Measurements from ENCODE around the gene PRPF8. TPM values are rescaled to one million over a fixed set of nuclear protein-coding genes. Genes with fewer than 3 reads are reported as not detected.

The PRPF8 gene
- total and polyA plus RNA-seq, 2 of the 13 experiments (the other 11 are each of a cell fraction or from before 2014, with no cell fraction given), result 112 to 179 TPM

GRCh38 chr17:1709971-1710806 is 25.5 kb upstream of the PRPF8 start, which contains the start of gene TLCD2 (continued):
- no peak for TF ChIP-seq HOMEZ (CRISPR knock-in tag; IDR thresholded peaks at IDR 0.05; ENCODE audit: low read depth)
- 0 out of 2 replicates have a peak, but pooled peaks have one; percentile 59 for TF ChIP-seq THAP8 (CRISPR knock-in tag; IDR thresholded peaks at IDR 0.05; ENCODE audit: borderline replicate concordance)
- no peak for TF ChIP-seq PRDM4 (CRISPR knock-in tag; IDR thresholded peaks at IDR 0.05; ENCODE audit: borderline replicate concordance)
- TF ChIP-seq, protein P1, sequence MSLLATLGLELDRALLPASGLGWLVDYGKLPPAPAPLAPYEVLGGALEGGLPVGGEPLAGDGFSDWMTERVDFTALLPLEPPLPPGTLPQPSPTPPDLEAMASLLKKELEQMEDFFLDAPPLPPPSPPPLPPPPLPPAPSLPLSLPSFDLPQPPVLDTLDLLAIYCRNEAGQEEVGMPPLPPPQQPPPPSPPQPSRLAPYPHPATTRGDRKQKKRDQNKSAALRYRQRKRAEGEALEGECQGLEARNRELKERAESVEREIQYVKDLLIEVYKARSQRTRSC (CRISPR knock-in tag; IDR thresholded peaks at IDR 0.05; ENCODE audit: low read depth), result no peak
- TF ChIP-seq, protein P2, sequence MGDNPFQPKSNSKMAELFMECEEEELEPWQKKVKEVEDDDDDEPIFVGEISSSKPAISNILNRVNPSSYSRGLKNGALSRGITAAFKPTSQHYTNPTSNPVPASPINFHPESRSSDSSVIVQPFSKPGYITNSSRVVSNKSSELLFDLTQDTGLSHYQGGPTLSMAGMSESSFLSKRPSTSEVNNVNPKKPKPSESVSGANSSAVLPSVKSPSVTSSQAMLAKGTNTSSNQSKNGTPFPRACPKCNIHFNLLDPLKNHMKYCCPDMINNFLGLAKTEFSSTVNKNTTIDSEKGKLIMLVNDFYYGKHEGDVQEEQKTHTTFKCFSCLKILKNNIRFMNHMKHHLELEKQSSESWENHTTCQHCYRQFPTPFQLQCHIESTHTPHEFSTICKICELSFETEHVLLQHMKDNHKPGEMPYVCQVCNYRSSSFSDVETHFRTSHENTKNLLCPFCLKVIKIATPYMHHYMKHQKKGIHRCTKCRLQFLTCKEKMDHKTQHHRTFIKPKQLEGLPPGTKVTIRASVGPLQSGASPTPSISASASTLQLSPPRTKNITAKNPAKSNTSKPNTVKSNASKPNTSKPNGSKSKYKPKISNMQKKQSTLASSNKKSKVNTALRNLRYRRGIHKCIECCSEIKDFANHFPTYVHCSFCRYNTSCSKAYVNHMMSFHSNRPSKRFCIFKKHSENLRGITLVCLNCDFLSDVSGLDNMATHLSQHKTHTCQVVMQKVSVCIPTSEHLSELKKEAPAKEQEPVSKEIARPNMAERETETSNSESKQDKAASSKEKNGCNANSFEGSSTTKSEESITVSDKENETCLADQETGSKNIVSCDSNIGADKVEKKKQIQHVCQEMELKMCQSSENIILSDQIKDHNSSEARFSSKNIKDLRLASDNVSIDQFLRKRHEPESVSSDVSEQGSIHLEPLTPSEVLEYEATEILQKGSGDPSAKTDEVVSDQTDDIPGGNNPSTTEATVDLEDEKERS (CRISPR knock-in tag; IDR thresholded peaks at IDR 0.05), result no peak
- TF ChIP-seq FLYWCH1 (CRISPR knock-in tag; IDR thresholded peaks at IDR 0.05), result no peak
- no peak for TF ChIP-seq TSC22D2 (CRISPR knock-in tag; IDR thresholded peaks at IDR 0.05; ENCODE audit: borderline replicate concordance)
- 0 out of 2 replicates have a peak, but pooled peaks have one; percentile 31 for TF ChIP-seq ZNF205 (CRISPR knock-in tag; IDR thresholded peaks at IDR 0.05)
- TF ChIP-seq NR2F2 (IDR thresholded peaks at IDR 0.05; ENCODE audit: borderline replicate concordance, low read depth), result no peak
- TF ChIP-seq ZNF282 (IDR thresholded peaks at IDR 0.05; ENCODE audit: partially characterized antibody), result no peak
- no peak for TF ChIP-seq ZKSCAN1 (IDR thresholded peaks at IDR 0.05; ENCODE audit: low read length)
- TF ChIP-seq ZNF18 (CRISPR knock-in tag; IDR thresholded peaks at IDR 0.05; ENCODE audit: insufficient replicate concordance), result no peak
- TF ChIP-seq ZNF33B (CRISPR knock-in tag; IDR thresholded peaks at IDR 0.05), result no peak
- peak; percentile 26; the same call in 1 of the 2 replicates for TF ChIP-seq ZFX (CRISPR knock-in tag; IDR thresholded peaks at IDR 0.05; ENCODE audit: low read depth)
- 0 out of 2 replicates have a peak, but pooled peaks have one; percentile 30 for TF ChIP-seq KLF6 (CRISPR knock-in tag; IDR thresholded peaks at IDR 0.05)
- 0 out of 2 replicates have a peak, but pooled peaks have one; percentile 1 for TF ChIP-seq ZBTB2 (CRISPR knock-in tag; IDR thresholded peaks at IDR 0.05; ENCODE audit: low read depth)
